Activated gamma-delta T cell treated with anti-CD3 and anti-CD28 coated beads, Interleukin-2, amount 50 U/mL, for 16 hours (primary cell): ENCODE measurements around the gene ATP6V0A1.
A peak's percentile ranks its signal among the peaks of the same experiment; 100 is the strongest.
"Not testable (repeated sequence)": the region's sequence is repeated elsewhere in the genome, so short reads cannot be mapped to it uniquely, and the experiment has no call there.

Source experiments
- DNase-seq: peaks from one replicate; pipeline ENCODE4 v3.0.0-alpha.2; 2020; ENCODE audit warnings: low read depth

ATP6V0A1 gene

DNA sequence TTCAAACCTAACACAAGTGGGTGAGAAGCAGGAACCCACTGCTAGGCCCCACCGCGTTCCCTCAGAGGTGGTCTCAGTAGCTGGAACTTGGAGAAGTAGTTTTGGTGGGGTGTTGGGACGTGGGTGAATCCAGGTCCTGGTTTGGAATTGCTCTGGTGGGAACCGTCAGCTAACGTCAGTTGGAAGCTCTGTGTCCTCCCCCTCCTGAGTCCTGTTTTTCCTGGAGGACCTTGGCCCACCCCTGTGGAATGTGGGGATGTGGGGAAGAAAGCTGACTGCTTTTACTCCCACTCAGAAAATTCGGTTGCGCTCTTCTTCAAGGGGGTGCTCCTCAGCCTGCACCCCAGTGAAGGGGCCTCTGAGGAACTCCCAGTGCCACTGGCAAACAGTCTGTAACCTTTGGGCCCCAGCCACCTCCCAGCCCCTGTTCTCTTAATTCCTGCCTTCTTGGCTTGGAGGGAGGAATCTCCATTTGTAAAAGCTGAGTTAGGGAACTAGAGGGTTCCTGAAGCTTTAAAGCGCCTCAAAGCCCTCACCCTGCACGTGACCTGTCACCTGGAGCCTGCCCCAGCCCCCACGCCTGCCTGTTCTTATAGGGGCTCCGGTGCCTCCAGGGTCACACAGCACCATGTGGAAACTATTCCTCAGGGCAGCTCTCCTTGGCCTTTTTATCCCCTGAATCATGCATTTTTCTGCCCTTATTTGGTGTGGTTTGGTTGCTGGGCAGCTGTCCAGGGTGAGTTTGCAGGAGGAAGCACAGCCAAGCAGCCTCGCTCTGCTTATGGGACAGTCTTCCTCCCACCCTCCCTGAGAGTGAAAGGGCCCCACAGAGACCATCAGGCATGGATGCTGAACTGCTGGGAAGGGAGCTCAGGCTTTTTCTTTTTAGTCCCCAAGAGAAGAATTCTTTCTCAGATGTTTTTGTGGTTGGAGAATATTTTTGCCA lies 61.1 kb downstream of the ATP6V0A1 start:
- no peak for DNase-seq

DNA sequence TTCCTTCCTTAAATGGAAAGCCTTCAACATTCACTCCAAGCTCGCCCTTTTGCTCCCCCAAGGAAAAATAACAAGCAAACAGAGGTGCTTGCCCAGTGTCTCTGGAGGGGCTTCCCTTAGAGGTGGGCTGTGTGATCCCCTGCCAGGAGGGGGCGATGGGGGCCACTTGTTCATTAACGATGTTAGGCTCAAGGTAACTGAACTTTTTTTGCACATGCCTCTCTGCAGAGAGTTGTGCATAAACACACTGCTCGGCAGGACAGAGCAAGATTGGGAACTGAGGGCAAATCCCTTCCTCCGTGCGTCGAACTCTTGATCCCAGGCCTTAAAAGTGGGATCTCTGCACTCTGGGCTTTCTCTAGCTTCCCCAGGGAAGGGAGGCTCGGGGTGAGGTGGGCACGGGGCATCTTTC lies 61.9 kb downstream of the ATP6V0A1 start:
- DNase-seq = peak; percentile 23

DNA sequence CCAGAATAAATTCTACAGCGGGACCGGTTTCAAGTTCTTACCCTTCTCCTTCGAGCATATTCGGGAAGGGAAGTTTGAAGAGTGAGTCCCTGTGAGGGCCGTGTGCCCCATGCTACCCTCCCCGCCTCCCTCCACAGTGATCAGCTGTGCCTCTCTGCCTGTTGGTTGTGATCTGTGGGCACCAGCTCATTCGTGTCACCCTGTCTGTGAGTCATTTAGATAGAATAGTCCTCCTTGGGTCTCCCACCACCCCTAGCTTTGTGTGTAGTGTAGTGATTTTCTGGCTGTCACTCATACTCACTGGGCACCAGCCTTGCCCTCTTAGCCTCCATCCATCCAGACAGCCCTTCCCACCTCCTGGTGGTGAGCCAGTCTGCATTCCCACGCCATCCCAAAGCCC lies 62.4 kb downstream of the ATP6V0A1 start:
- DNase-seq = no peak

DNA sequence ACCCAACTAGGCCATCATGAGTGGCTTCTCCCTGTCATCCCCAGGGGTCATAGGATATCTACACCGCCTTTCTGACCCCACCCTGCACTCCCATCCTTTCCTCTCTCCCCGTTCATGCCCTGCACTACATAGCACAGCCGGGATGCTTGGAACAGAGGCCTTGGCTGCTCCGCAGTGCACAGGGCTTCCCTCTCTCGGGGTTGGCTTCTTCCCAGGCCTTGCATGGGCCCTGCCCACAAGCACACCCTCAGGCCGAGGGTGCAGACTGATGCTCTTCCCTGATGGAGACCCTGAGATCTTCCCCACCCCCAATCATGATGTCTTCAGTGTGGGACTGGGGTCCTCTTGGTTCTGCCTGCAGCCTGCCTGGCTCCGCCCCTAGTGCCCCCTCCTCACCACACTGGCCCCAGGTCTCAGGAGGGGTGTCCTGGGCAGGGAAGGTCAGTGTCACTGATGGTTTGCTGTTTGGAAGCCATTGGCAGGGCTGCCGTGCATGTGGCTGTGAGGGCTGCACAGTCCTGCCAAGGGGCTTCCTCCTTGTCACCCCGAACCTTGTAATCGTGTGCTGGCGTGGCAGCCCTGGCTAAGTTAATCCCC lies 63.1 kb downstream of the ATP6V0A1 start:
- no peak for DNase-seq

DNA sequence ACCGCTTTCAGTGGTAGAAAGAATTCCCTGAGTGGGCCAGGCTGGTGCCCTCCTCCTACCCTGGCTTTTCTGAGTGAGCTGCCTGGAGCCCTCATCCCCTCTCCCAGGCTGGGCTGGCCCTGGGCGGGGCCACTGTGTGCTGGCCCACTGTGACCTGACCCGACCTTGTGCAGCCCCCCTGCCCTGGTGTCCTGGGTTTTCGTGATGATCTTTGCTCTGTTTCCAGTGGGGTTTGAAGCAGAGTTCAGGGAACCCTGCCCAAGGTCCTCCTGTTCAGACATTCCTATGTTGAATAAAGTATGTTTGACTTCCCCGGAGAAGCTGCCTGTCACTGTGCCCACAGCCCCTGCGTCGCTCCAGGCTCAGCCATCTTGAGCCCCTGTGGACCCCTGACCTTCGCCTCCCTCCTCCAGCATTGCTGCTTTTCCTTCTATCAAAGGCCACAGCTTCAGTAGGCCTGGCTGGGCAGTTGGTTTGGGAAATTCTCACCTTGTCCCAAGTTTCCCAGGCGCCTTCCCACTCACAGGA lies 63.6 kb downstream of the ATP6V0A1 start:
- DNase-seq = no peak

DNA sequence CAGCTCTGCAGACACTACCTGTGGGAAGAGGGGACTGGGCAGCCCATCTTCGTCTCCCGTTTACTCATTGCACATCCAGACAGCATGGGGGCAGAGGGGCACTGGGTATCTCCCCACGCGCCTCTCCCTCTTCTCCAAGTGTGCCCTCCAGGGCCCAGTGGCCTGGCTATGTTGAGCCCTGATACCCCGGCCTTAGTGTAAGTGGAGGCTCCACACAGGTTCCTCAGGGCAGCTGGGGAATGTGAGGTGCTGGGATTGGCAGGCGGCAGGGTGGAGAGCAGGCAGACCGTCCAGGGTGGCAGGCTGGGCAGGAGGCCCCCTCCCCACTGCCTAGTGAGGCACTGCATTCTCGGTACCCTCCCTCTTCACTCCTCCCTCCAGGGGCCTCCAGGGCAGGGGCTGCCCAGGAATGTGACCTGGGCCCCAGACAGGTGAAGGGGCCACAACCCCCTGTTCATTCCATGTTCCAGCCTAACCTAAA lies 64.2 kb downstream of the ATP6V0A1 start:
- DNase-seq = no peak

DNA sequence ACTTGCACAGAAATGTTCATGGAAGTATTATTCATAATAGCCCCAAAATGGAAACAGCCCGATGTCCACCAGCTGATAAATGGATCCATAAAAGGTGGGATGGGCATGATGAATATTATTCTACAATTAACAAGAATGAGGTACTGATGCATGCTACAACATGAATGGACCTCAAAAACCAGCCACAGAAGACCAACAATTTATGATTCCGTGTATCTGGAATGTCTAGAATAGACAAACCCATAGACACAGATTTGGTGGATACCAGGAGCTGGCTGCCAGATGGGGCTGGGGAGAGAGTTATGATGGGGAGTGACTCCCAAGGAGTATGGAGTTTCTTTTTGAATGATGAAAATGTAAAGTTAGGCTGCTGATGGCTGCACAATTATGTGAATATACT lies 66.5 kb downstream of the ATP6V0A1 start:
- no peak for DNase-seq

DNA sequence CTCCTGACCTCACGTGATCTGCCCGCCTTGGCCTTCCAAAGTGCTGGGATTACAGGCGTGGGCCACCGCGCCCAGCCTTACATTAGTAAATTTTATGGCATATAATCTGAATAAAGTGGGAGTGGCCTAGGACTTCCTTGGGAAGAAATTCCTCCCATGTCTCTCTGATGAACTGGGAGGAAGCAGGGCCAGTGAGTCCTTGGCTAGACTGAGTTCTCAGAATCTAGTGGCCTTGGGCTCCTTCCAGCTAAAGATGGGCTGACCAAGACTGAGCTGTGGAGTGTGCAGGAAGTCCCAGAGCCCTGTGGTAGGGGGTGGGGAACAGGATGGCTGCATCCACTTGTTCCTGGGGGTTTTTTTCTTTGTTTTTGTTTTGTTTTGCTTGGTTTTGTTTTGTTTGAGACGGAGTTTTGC lies 67.4 kb downstream of the ATP6V0A1 start:
- DNase-seq = no peak

DNA sequence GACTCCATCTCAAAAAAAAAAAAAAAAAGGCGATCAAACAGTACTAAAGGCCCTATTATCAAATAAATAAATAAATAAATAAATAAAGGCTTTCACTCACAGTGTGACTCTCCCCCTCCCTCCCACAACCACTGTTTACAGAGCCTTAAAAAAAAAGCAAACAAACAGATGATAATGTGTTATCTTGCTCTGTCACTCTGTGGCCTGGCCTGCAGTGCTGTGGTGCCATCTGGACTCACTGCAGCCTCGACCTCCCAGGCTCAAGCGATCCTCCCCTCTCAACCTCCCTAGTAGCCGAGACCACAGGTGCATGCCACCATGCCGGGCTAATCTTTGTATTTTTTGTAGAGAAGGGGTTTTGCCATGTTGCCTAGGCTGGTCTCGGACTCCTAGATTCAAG lies 69.3 kb downstream of the ATP6V0A1 start:
- DNase-seq = no peak

DNA sequence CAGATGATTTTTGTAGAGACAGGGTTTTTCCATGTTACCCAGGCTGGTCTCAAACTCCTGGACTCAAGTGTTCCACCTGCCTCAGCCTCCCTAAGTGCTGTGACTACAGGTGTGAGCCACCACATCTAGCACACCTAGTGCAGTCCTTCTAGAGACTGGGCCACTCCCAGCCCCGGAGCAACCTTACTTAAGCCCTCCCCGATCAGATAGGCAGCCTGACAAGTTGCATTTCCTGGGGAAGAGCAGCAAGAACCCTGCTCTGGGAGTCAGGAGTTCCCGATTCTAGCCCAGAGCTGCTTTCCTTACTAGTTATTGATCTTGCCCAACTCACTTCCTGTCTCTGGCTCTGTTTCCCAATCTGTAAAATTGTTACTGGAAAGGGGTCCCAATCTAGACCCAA lies 70.4 kb downstream of the ATP6V0A1 start:
- DNase-seq = no peak

DNA sequence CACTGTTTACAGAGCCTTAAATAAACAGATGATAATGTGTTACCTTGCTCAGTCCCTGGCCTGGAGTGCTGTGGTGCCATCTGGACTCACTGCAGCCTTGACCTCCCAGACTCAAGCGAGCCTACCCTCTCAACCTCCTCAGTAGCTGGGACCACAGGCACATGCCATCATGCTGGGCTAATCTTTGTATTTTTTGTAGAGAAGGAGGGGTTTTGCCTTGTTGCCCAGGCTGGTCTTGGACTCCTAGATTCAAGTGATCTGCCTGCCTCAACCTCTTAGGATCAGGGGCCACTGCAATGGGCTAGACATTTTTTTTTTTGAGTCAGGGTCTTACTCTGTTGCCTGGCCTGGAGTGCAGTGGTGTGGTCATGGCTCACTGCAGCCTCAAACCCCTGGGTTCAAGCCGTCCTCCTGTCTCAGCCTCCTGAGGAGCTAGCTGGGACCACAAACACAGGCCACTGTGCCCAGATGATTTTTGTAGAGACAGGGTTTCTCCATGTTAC lies 72.3 kb downstream of the ATP6V0A1 start:
- no peak for DNase-seq

DNA sequence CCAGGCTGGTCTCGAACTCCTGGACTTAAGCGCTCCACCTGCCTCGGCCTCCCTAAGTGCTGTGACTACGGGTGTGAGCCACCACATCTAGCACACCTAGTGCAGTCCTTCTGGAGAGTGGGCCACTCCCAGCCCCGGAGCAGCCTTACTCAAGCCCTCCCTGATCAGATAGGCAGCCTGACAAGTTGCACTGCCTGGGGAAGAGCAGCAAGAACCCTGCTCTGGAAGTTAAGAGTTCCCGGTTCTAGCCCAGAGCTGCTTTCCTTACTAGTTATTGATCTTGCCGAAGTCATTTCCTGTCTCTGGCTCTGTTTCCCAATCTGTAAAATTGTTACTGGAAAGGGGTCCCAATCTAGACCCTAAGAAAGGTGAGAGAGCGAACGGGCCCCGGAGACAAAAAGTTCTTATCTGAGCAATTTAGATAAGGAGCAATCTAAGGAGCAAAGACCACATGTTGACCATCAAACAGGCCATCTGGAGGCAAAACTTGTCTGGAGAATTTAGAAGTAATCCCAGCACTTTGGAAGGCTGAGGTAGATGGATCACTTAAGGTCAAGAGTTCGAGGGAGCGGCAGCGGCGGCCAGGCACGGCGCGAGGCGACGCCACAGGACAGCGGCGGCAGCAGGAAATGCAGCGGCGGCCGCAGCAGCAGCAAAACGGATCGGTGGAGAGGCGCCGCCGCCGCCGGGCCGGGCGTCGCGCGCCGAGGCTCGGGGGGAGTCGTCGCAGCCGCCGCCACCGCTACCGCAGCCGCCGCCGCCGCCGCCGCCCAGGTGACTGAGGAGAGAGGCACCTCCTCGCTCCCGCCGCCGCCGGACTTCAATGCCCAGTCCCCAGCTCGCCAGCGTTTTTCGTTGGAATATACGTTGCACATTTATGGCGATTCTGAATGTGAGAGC lies 73.0 kb downstream of the ATP6V0A1 start:
- peak; percentile 20 for DNase-seq

DNA sequence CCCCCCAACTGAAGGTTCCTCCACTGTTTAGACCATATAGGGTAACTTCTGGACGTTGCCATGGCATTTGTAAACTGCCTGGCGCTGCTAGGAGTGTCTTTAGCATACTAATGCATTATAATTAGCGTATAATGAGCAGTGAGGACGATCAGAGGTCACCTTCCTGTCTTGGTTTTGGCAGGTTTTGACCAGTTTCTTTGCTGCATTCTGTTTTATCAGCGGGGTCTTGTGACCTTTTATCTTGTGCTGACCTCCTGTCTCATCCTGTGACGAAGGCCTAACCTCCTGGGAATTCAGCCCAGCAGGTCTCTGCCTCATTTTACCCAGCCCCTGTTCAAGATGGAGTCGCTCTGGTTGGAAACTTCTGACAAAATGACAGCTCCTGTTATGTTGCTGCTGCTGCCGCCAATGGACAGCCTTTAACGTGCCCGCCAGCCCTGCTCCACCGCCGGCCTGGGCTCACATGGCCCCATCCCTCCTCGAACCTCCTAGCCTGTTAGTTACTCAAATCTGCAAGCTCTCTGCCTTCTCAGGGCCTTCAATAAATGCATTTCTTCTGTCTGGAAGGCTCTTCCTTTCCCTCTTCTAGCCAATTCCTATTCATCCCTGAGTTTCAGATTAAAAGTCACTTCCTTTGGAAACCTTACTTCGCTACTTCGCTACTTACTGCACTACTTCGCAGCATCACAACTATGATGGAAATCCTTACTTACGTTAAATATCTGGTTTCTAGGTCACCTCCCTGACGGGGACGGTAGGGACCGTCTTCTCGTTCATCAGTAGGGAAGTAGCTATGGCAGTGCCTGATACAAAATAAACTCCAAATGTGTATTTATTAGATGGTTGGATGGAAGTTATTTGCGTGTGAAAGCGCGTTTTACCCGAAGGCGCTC lies 76.7 kb downstream of the ATP6V0A1 start:
- no peak for DNase-seq

DNA sequence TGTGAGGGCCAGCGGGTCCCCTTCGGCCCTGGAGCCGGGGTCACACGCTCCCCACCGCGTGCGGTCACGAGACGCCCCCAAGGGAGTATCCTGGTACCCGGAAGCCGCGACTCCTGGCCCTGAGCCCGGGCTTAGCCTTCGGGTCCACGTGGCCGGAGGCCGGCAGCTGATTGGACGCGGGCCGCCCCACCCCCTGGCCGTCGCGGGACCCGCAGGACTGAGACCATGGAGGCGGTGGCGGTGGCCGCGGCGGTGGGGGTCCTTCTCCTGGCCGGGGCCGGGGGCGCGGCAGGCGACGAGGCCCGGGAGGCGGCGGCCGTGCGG lies 77.3 kb downstream of the ATP6V0A1 start, which contains the start of gene NAGLU:
TSS of gene NAGLU (plus strand) at position 194 of the 324 bp plus-strand sequence. CDS start at position 226, 32 bp downstream.
- DNase-seq = peak; percentile 74

DNA sequence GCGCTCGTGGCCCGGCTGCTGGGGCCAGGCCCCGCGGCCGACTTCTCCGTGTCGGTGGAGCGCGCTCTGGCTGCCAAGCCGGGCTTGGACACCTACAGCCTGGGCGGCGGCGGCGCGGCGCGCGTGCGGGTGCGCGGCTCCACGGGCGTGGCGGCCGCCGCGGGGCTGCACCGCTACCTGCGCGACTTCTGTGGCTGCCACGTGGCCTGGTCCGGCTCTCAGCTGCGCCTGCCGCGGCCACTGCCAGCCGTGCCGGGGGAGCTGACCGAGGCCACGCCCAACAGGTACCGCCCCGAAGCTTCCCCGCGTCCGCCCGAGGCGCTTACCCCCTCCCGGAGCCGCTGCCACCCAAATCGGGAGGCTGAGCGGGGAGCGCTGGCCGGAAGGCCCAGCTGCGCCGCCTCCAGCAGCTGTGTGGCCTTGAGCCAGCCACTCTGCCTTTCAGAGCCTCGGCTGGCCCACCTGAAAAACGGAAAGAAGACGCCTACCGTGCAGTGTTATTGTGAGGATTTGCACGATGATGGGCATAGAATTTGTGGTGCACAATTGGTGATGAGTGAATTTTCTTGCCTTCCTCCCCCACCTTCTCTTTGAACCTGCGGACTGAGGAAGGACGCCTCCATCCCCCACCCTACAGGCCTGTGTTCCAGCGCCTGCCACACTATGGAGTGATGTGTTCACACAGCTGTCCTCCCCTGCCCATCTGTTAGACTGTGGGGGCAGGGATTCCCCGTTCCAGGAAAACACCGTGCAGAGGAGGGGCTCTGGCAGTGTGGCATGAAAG lies 77.9 kb downstream of the ATP6V0A1 start:
- DNase-seq = peak; percentile 48

DNA sequence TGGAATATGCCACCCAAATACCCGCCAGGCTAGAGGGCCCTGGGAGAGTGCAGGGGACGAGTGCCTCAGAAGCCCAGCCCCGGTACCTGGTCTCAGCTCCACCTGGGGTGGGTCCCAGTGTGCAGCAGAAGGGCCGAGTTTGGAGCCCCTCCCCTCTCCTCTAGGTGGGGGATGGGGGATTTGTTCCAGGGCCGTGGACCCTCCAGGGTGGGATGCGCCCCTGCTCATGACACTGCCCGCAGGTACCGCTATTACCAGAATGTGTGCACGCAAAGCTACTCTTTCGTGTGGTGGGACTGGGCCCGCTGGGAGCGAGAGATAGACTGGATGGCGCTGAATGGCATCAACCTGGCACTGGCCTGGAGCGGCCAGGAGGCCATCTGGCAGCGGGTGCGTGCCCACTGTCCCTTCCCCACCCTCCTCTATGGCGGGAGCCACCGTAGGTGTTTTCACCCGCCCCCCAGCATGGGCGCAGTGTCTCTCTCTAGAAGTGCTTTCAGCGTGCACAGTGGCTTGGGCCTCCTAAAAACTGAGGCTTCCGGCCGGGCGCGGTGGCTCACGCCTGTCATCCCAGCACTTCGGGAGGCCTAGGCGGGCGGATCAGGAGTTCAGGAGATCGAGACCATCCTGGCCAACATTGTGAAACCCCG lies 78.6 kb downstream of the ATP6V0A1 start:
- DNase-seq = no peak

DNA sequence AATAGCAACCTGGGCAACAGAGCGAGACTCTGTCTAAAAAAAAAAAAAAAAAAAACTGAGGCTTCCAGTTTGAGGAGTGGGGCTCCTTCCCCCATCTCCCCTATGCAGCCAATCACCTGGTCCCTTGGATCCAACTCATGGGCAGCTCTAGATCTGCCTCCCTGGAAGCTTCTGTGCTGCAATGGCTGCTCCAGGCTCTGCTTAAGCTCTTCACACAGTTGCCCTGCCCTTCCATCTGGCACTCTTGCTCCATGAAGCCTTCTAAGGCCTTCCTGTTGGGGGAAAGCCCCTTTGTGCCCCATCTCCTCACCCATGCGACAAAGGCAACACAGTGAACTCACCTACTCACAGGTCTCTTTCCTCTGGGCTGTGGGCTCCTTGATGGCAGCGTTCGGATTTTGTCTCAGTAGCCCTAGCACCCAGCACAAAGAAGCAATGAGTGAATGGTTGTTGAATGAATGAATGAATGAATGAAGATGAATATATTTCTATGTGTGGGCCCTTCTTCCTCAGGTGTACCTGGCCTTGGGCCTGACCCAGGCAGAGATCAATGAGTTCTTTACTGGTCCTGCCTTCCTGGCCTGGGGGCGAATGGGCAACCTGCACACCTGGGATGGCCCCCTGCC lies 79.3 kb downstream of the ATP6V0A1 start:
- DNase-seq = no peak

DNA sequence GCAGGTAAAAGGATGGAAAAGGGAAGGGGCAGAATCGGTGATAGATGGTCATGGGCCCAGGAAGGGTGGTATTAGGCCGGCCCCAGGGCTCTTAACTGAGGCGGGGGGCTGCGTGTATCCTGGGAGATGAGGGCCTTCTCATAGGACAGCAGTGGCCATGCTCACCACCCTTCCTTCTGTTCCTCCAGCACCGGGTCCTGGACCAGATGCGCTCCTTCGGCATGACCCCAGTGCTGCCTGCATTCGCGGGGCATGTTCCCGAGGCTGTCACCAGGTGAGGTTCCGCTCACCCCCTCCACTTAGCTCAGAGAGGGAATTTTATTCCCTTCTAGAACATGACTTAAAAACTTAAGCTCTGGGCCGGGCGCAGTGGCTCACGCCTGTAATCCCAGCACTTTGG lies 79.8 kb downstream of the ATP6V0A1 start:
- DNase-seq = no peak

DNA sequence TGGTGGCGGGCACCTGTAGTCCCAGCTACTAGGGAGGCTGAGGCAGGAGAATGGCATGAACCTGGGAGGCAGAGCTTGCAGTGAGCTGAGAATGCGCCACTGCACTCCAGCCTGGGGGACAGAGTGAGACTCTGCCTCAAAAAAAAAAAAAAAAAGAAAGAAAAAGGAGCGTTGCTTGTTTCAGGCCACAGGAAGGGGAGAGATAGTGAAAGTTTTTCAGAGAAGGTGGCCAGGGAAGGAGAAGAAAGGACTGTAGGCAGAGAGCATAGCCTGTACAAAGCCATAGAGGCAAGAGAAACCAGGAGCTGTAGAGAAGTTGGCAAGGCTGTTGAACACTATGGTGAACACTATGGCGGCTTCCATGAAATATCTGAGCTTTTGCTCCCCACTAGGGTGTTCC lies 81.9 kb downstream of the ATP6V0A1 start:
- not testable (repeated sequence) for DNase-seq
